ENCODE measurements around the gene HIPK1.

The HIPK1 gene

DNA sequence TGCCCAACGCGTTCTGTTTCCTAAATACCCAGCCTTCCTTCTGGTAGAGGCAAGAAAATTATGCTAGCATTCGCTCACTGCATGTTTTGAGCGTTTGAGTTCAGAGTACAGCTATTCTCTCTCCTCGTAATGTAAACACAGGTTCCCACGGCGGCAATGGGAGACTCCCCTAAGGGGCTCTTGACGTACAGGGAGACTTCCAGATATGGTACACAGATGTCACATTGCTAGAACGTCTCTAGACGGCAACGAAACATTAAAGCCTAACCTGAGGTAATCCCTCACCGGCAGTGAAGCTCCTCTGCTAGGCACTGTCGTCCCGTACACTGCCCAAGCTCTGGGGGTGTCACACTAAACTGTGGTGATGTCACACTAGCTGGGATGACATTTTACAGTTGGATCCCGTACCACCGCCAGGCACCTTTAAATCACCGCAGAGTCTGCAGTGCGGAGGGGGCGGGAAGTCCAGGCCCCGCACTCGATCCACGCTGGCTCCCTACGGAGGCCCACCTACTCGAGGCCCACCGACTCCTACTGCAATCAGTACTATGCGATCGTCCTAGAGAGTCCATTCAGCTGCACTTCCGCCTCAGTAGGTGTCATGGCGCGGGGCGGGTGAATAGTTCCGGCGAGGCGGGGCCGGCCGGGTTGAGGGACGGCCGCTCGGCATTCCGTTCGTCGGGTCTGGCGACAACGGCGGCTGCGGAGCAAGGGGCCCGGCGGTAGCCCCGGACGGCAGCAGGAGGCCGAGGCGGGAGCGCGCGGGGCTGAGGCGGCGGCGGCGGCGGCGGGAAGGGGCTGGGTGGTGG is at the start of gene HIPK1:
Gene HIPK1, plus strand, starts transcription at position 384 of the 809 bp plus-strand sequence.
- peak; percentile 92 for DNase-seq

DNA sequence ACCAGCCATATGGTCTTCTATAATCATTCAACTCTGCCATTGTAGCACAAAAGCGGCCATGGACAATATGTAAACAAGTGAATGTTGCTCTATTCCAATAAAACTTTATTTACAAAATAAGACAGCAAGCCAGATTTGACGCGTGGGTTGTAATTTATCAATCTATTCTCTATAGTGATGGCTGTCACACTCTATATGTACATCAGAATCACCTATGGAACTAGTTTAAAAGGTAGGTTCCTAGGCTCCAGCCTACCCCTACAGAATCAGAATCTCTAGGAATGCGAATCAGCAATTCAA is 49.4 kb upstream of the HIPK1 start:
- DNase-seq: no peak

GRCh38 chr1:113881661-113882060 is 47.5 kb upstream of the HIPK1 start:
- no peak for DNase-seq

- no peak for DNase-seq
Observed at GRCh38 chr1:113886417-113887401, 42.4 kb upstream of the HIPK1 start.

DNA sequence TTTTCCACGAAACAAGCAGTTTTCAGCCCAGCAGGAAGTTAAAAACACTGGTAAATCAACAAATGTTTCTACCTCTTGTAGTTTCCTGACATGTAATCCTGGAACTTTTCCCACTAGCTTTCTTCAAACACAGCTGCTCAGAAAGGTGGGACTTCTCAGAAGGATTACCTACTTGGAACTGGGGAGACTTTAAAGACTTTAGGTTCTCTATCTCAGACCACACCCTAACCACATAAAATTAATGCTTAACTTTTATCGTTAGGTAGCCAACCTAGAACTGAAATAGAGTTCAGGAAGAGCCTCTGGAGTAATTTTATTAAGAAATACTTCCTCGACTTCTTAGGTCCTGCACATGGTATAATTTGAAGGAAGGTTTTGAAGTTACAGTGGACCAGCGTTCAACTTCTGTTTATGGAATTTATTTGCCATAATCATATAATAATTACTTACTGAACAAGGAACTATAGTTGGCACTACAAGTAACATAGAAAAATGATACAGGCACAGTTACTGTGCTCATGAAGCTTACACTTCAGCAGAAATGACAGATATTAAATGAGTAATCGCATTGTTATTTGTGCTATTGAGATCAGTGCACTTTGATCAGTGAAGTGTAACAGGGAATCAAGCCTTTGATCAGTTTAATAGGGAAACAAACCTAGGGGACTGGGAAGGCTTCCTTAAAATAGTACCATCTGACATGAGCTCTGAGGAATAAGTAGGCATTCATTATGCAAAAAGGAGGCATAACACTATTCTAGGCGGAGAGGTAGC is 41.5 kb upstream of the HIPK1 start, which contains the start of gene BCL2L15:
Gene BCL2L15, minus strand, starts transcription at position 180 of the 774 bp plus-strand sequence. CDS start 206 bp downstream, outside the sequence.
- no peak for DNase-seq

GRCh38 chr1:113890816-113891215 is 38.3 kb upstream of the HIPK1 start:
- no peak for DNase-seq

DNA sequence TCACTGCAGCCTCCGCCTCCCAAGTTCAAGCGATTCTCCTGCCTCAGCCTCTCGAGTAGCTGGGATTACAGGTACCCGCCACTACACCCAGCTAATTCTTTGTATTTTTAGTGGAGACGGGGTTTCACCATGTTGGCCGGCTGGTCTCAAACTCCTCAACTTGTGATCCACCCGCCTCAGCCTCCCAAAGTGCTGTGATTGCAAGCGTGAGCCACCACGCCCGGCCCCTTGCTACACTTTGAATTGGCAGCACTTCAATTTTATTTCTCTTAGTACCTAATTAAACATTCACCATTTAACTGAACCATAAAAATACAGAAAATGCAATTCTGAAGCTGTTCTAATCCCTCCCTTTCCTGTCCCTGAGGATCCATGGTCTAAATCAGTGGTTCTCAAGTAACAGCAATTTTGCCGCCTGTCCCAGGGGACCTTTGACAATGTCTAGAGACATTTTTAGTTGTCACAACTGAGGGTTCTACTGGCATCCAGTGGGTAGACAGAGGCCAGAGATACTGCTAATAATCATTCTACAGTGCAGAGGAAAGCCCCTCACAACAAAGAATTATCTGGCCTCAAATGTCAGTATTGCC is 37.4 kb upstream of the HIPK1 start:
- DNase-seq: no peak

- DNase-seq: no peak
Observed at GRCh38 chr1:113893267-113893666, 35.9 kb upstream of the HIPK1 start.

DNA sequence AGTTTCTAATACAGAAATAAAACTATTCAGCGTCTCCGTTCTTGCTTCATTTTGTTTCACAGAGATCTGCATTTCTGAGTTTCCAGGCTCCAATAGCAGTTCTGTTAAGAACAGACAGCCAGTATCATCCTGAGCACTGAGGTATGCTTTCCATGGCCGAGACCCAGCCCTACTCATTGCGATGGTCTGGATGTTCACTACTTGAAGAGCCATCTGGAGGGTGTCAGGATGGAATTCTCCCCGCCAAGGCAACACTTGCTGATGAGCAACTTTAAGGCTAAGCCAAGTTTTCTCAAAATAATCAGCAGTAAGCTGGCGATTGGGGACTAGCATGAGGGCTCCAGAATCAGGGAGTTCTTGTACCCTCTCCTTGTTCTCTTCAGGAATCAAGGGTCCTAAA is 34.0 kb upstream of the HIPK1 start:
- DNase-seq: no peak

DNA sequence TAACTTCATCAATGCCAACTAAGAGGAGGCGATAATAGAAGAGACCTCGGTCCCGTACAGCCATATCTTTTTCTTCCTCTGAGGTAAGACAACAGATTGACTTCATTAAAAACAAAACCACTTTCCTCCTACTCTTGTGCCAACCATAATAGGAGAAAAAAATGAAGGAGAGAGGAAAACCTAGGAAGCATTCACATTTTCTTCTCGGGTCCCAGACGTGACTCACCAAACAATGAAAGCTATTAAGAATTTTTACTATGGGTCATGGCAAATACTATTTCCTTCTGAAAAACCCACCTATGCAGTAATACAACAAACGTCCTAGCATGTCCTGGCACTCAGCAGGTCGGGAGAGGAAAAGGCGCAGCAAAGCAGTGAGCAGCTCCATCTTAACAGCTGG is 33.2 kb upstream of the HIPK1 start:
- DNase-seq: no peak

- DNase-seq: no peak
Observed at GRCh38 chr1:113898241-113898814, 30.8 kb upstream of the HIPK1 start.

DNA sequence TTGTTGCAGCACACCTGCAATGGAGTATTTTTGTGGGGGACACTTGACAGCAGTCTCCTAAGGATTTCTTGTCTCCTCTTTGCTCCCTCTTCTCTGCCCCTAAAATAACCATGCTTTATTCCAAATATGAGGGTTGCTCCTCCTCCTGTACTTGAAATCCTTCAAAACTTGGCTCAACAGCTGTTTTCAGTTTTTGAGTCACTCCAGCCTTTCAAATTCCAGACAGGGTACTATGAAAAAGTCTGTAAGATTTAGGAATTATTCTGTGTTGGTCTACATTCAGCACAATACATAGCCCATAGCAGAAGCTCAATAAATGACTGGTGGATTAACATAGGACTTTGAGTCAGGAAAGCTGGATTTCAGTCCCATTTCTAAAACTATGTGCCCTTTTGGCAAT is 30.0 kb upstream of the HIPK1 start:
- DNase-seq: no peak

DNA sequence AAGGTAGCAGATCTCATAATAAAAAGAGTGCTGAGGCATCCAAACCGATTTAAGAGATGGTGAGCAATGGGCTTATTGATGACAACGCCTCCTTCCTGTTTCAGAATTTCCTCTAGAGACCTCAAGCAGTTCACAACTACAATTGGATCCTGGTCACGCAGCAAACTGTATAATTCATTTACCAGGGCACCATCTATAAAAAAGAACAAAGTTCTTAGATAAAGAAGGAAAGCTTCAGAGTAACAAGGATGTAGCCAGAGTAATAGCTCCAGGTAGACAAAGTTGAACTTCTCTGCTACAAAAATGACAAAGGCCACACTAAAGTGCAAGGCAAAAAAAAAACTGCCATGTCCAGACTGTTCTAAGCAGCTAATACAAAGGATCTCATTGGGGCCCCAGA is 27.9 kb upstream of the HIPK1 start:
- no peak for DNase-seq

DNA sequence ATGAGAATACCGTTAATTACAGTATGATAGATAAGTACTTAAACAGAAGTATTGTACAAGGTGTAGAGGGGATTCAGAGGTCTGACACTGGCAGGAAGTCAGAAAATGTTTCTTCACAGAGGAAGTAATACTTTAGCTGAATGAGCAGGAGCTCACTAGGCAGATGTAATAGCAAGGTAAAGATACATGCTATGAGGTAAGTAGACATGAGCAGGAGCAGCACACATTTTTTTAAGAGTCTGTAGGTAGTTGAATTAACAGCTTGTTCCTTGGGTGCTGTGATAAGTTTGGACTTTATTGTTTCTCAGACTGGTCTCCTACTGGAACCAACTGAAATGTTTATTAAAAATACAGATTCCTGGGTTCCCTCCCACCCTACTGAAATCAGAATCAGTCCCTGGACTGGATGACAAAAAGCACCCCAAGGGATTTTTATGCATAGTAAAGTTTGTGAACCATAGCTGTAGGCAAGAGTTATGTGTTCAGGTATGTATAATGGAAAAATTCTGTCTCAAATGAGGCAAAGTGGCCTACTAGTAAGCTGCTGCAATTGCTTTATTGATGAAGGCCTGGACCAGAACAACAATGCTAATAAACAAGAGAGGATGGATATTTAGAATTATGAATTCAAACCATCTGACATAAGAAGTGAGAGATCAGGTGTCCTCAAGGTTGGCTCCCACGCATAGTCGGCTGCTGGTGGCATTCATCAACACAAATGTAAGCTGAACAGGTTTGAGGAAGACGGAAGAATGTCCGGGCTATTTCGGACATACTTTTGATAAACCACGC is 25.4 kb upstream of the HIPK1 start:
- DNase-seq: no peak

GRCh38 chr1:113904293-113904673 is 24.8 kb upstream of the HIPK1 start:
- no peak for DNase-seq

GRCh38 chr1:113904674-113905434 is 24.3 kb upstream of the HIPK1 start, which contains the start of the genes AP4B1 and DCLRE1B:
TSS of gene AP4B1 (minus strand) at chr1:113904799. CDS start at chr1:113904717, 82 bp downstream.
TSS of gene DCLRE1B (plus strand) at chr1:113905326. CDS start at chr1:113905587, 261 bp downstream.
- peak; percentile 99 for DNase-seq

DNA sequence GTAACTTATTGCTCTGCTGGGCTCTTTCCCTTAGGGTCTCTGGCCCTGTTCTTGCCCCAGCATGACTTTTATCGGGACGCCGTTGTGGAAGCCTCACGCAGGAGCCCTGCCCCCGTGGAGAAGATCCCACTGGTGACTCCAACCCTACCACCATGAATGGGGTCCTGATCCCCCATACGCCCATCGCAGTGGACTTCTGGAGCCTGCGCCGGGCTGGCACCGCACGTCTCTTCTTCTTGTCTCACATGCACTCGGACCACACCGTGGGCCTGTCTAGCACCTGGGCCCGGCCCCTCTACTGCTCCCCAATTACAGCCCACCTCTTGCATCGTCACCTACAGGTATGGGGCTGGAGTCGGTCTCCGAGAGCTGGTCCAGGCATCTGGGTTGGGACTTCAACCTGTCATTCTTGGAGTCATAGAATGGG is 23.7 kb upstream of the HIPK1 start:
- no peak for DNase-seq

DNA sequence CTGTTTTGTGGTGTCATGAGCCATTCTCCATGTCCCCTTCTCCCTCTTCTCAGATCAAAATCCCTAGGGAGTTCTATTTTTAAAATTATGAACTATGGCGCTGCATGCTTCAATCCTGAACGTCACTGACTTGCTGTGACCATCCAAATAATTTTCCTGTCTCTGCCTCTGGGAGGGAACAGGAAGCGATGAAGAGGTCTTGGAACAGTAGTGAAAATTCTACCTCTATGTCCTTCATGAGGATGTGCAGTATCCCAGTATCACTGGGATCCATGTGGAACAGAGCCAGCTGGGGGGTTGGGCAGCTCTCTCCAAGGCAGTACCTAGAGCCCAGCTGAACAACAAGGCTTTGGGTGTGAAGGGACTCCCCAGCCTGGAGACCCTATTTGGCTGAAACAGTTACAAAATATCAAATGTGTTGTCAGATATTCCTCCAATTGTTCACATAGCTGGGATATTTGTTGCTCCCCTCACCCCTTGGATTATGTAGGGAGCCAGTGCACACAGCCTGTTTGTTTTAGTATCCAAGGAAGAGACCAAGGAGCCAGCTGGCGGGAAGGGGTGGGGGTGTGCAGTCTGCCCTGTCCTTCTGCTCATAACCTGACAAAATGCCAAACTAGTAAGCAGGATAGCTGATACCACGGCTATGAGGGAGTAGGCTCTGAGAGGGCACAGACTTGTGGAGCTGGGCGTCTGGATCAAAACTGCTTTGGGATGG is 16.4 kb upstream of the HIPK1 start:
- DNase-seq: peak; percentile 2

DNA sequence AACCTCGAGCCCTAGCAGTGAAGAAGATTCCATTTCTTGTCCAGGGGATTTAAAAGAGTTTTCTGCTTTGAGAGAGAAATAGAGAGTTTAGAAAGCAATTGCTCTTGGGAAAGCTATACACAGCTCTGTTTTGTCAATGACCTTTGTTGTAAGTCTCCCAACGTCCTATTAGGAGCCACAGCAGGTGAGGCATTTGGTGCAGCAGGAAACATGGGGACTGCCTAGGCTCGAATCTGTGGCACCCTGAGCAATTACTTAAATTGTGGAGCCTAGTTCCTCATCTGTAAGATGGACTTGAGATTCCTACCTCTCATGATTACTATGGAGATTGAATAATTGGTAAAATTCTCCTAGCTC is 15.8 kb upstream of the HIPK1 start:
- no peak for DNase-seq
